Activated T-helper 17 cell treated with anti-CD3 and anti-CD28 coated beads, Interleukin-2, amount 50 U/mL, for 72 hours (primary cell): ENCODE results near the gene SNAP29. TPM values are rescaled to one million over a fixed set of nuclear protein-coding genes. Genes with fewer than 3 reads are reported as not detected.
"Not testable (repeated sequence)": the region's sequence is repeated elsewhere in the genome, so short reads cannot be mapped to it uniquely, and the experiment has no call there.

Experiments used
- ATAC-seq: fragments of 150-1000 bp; cut with Tn5 transposase; replicated peaks from 2 replicates; pipeline ENCODE4 v1.10.0; 2021; ENCODE audit warnings: mild to moderate bottlenecking, moderate library complexity
- H3K27ac Mint-ChIP-seq: one replicate; pipeline ENCODE4 v1.8.0; 2022; ENCODE audit warnings: mixed read lengths
- H3K27me3 Mint-ChIP-seq: one replicate; pipeline ENCODE4 v1.8.0; 2022; ENCODE audit warnings: mixed read lengths
- H3K36me3 Mint-ChIP-seq: one replicate; pipeline ENCODE4 v1.8.0; 2022; ENCODE audit warnings: low read depth, mild to moderate bottlenecking, mixed read lengths
- H3K4me1 Mint-ChIP-seq: one replicate; pipeline ENCODE4 v1.8.0; 2022; ENCODE audit warnings: mixed read lengths
- H3K4me3 Mint-ChIP-seq: one replicate; pipeline ENCODE4 v1.8.0; 2022; ENCODE audit warnings: mild to moderate bottlenecking, mixed read lengths
- H3K9me3 Mint-ChIP-seq: one replicate; pipeline ENCODE4 v1.8.0; 2022; ENCODE audit warnings: mixed read lengths
- total RNA-seq, 2 donors: library from RNA; stranded (reverse); gene quantifications; one replicate each; pipeline ENCODE4 v1.2.3, GENCODE V29; 2022

Gene SNAP29
- 10 to 100 TPM; 22.4 to 29.5 TPM for total RNA-seq

DNA sequence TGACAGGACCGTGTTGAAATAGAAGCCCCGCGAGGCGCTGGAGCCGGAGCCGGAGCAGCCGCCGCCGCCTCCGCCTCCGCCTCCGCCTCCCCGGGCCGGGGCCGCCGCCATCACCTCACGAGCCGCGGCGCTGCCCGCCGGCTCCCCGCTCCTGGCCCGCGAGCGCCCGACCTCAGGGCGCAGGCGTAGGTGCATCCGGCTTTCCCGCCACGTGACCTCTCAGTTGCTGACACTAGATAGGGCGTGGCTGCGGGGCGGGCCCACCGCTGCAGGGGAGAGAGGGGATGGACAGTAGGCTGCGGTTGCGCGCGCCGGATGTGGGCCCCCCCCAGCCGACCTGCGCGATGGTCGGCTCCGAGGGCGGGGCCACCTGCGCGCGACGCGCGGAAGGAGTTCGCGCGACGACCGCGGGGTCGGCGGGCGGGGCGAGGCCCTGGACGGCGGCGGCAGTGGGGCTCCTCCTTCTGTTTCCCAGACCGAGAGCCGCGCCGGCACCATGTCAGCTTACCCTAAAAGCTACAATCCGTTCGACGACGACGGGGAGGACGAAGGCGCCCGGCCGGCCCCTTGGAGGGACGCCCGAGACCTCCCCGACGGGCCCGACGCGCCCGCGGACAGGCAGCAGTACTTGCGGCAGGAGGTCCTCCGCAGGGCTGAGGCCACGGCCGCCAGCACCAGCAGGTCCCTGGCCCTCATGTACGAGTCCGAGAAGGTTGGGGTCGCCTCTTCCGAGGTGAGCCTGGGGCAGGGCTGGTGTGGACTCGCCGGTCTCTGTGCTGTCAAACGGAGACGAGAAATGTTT lies at the start of gene SNAP29, which contains the start of gene PI4KA:
TSS of gene SNAP29 (plus strand) at position 393 of the 802 bp plus-strand sequence. CDS start at position 497, 104 bp downstream.
TSS of gene PI4KA (minus strand) at position 197 of the 802 bp plus-strand sequence. CDS start at position 111, 86 bp downstream.
- peak within 1 kb of the TSS; percentile 96 for H3K27ac Mint-ChIP-seq
- H3K27me3 Mint-ChIP-seq, result no peaks in the 10 kb centered on the region
- no peaks in the 10 kb centered on the region for H3K9me3 Mint-ChIP-seq
- ATAC-seq, result peak; percentile 97
- H3K4me1 Mint-ChIP-seq, result peaks cover 27% of the 10 kb centered on the region
- peaks cover 28% of the 10 kb centered on the region for H3K36me3 Mint-ChIP-seq
- peak within 1 kb of the TSS; percentile 97 for H3K4me3 Mint-ChIP-seq

DNA sequence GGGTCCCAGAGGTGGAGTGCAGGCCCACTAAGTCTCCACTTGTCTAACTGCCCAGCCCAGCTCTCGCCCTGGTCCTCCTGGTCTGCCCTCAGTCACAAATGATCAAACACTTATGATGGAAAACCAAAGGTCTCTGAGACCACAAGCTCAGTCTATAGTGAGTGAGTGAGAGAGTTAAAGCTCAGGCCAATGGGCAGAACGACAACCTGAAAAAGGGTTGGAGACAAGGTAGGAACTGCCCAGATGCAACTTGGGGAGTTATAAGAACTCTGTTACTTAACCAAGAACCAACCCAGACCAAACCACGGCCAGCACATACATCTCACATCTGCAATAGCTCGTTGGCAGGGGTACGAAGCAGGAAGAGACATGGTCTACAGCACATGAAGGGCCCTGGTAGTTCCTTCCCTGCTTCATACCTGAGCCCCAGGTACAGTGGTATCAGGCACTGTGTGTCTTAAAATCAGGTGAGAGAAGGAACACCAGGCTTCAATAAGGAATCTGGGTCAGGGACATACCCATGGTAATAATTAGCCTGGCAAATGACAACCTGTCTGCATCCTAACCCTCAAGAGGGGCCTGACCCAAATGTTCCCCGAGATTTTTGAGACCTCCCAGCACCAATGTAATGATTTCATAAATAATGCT lies 49.1 kb upstream of the SNAP29 start:
- peaks cover 100% of the 10 kb centered on the region for H3K36me3 Mint-ChIP-seq
- no peaks in the 10 kb centered on the region for H3K4me1 Mint-ChIP-seq
- no peaks in the 10 kb centered on the region for H3K27me3 Mint-ChIP-seq
- no peak overlapping the region for H3K4me3 Mint-ChIP-seq
- no peaks in the 10 kb centered on the region for H3K9me3 Mint-ChIP-seq
- no peak overlapping the region for H3K27ac Mint-ChIP-seq
- ATAC-seq, result no peak

DNA sequence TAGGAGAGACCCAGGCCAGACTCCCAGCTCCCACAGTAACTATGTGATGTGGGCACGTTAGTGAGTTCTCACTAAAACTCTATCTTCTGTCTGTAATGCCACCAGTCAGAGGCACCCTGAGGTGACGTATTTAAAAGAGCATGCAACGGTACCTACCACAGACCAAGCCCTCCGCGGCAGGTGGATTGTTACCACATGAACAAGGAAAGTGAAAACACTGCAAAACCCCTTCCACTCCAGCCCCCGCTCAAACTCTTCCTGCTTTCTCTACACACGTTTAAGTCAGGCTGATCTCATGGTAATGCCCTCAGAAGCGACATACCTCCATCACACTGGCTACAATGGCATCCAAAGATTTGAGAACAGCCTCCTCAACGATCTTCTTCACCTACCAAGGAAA lies 48.2 kb upstream of the SNAP29 start:
- H3K4me1 Mint-ChIP-seq, result no peaks in the 10 kb centered on the region
- no peak for ATAC-seq
- no peaks in the 10 kb centered on the region for H3K9me3 Mint-ChIP-seq
- H3K27ac Mint-ChIP-seq, result no peak overlapping the region
- no peaks in the 10 kb centered on the region for H3K27me3 Mint-ChIP-seq
- H3K36me3 Mint-ChIP-seq, result peaks cover 95% of the 10 kb centered on the region
- no peak overlapping the region for H3K4me3 Mint-ChIP-seq

DNA sequence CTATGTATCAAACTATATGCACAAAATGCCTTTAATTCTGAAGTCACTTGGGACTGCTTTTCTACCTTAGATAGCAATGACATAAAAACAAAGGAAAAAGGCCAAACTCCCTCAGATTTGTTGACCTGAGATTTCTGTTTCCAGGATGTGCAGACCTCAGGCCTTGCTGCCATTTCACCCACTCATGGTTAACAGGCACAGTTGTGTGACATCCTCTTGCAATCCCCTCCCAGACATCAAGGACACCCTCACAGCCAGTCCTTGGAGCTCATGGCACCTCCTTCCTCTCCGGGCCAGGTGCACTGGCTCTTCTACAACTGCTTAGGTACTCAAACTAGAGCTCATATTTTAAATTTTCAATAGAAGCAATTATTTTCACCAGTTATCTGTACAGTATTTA lies 47.6 kb upstream of the SNAP29 start:
- no peaks in the 10 kb centered on the region for H3K9me3 Mint-ChIP-seq
- peaks cover 95% of the 10 kb centered on the region for H3K36me3 Mint-ChIP-seq
- ATAC-seq, result no peak
- H3K4me1 Mint-ChIP-seq, result no peaks in the 10 kb centered on the region
- H3K4me3 Mint-ChIP-seq, result no peak overlapping the region
- no peaks in the 10 kb centered on the region for H3K27me3 Mint-ChIP-seq
- no peak overlapping the region for H3K27ac Mint-ChIP-seq

DNA sequence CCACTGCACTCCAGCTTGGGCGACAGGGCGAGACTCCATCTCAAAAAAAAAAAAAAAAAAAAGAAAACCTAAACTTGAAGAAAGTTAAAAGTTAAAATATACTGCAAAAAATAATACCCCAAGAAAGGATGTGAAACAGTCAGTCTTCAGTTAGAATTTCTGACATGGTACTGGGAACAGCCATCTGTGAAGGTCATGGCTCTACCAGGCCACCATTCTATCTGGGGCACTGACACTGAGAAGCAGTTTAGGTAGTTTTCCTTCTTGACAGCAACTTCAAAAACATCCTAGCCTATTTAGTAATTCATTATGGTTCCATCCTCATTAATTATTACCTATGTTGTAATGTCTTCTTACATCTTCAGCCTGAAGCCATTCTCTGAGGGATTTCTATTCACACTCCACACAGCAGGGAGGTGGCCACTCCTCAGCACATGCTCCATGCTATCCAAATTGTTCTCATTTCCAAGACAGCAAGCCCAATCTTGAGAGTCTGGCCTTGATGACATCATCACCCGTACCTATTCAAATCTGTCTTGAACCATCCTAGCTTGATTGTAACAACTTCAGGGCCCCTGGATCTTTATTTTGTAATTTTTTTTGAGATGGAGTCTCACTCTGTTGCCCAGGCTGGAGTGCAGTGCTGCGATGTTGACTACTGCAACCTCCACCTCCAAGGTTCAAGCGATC lies 46.7 kb upstream of the SNAP29 start:
- Mint-ChIP-seq H3K9me3 (no peaks in the 10 kb centered on the region), H3K4me1 (no peaks in the 10 kb centered on the region), H3K27ac (no peak overlapping the region), H3K27me3 (no peaks in the 10 kb centered on the region), H3K36me3 (peaks cover 95% of the 10 kb centered on the region), H3K4me3 (no peak overlapping the region)
- no peak for ATAC-seq

GRCh38 chr22:20813056-20813455 lies 45.8 kb upstream of the SNAP29 start:
- H3K27ac Mint-ChIP-seq, result no peak overlapping the region
- no peaks in the 10 kb centered on the region for H3K9me3 Mint-ChIP-seq
- H3K4me1 Mint-ChIP-seq, result no peaks in the 10 kb centered on the region
- H3K36me3 Mint-ChIP-seq, result peaks cover 95% of the 10 kb centered on the region
- no peak overlapping the region for H3K4me3 Mint-ChIP-seq
- no peaks in the 10 kb centered on the region for H3K27me3 Mint-ChIP-seq
- ATAC-seq, result no peak

DNA sequence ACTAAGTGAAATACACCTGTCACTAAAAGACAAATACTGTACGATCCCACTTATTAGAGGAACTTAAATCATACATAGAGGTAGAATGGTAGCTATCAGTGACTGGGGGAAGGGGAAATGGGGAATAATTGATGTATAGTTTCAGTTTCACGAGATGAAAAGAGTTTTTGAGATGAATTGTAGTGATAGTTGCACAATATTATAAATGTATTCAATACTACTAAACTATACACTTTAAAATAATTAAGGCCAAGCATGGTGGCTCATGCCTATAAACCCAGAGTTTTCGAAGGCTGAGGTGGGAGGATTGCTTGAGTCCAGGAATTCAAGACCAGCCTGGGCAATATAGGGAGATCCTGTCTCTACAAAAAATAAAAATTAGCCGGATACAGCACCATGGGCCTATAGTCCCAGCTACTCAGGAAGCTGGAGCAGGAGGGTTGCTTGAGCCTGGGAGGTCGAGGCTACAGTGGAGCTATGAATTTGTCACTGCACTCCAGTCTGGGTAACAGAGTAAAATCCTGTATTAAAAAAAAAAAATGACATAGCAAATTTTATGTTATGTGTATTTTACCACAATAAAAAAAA lies 44.5 kb upstream of the SNAP29 start:
- no peaks in the 10 kb centered on the region for H3K9me3 Mint-ChIP-seq
- no peak for ATAC-seq
- H3K4me3 Mint-ChIP-seq, result no peak overlapping the region
- H3K27me3 Mint-ChIP-seq, result no peaks in the 10 kb centered on the region
- H3K4me1 Mint-ChIP-seq, result no peaks in the 10 kb centered on the region
- peaks cover 95% of the 10 kb centered on the region for H3K36me3 Mint-ChIP-seq
- H3K27ac Mint-ChIP-seq, result peak overlapping the region; percentile 49

- Mint-ChIP-seq H3K36me3 (peaks cover 95% of the 10 kb centered on the region), H3K4me3 (no peak overlapping the region)
These were observed 43.2 kb upstream of the SNAP29 start for GRCh38 chr22:20815477-20816050.

DNA sequence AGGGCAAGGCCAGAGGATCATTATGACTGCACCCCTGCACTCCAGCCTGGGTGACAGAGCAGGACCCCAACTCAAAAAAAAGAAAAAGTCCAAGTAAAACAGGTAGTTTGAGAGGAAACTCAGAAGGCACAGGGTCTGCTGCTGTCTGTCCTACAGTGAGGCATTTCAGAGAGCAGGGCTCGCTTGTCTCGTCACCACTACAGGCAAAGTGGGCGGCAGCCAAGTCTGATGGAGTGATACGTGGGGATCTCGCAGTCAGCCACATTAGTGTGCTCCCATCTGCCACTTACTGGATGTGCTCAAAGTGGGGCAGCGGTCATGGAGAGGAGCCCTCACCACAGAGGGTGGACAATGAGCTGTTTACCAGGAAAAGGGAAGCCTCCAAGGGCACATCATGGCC lies 42.2 kb upstream of the SNAP29 start:
- H3K27ac Mint-ChIP-seq, result no peak overlapping the region
- no peaks in the 10 kb centered on the region for H3K27me3 Mint-ChIP-seq
- H3K4me3 Mint-ChIP-seq, result no peak overlapping the region
- H3K9me3 Mint-ChIP-seq, result no peaks in the 10 kb centered on the region
- no peaks in the 10 kb centered on the region for H3K4me1 Mint-ChIP-seq
- H3K36me3 Mint-ChIP-seq, result peaks cover 91% of the 10 kb centered on the region
- ATAC-seq, result no peak

More at GRCh38 chr22:20815477-20816050, 43.2 kb upstream of the SNAP29 start:
- H3K27ac Mint-ChIP-seq, result no peak overlapping the region
- no peak for ATAC-seq
- no peaks in the 10 kb centered on the region for H3K4me1 Mint-ChIP-seq
- no peaks in the 10 kb centered on the region for H3K9me3 Mint-ChIP-seq
- H3K27me3 Mint-ChIP-seq, result no peaks in the 10 kb centered on the region

DNA sequence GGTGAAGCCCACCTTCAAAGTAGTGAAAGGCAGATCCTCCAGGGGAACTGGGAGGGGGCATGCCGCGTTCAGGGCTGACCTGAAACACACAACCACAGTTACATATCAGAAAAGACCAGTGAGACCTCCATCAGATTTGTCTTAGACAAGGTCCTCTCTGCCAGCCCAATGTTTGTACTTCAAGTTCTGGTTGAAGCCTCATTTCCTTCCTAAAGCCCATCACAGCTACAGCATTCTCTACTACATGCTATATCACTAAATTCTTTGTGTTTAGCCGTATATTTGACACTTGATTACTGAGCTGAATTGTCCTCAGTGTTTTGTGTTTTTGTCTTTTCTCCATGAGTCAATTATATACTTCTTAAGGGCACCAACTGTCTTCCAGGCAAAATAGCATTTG lies 40.3 kb upstream of the SNAP29 start:
- Mint-ChIP-seq H3K4me3 (no peak overlapping the region), H3K27ac (no peak overlapping the region), H3K36me3 (peaks cover 81% of the 10 kb centered on the region), H3K27me3 (no peaks in the 10 kb centered on the region), H3K9me3 (no peaks in the 10 kb centered on the region), H3K4me1 (no peaks in the 10 kb centered on the region)
- no peak for ATAC-seq

GRCh38 chr22:20819471-20819870 lies 39.3 kb upstream of the SNAP29 start:
- Mint-ChIP-seq H3K27ac (no peak overlapping the region), H3K4me1 (no peaks in the 10 kb centered on the region), H3K4me3 (no peak overlapping the region), H3K9me3 (no peaks in the 10 kb centered on the region), H3K36me3 (peaks cover 81% of the 10 kb centered on the region), H3K27me3 (no peaks in the 10 kb centered on the region)
- ATAC-seq, result no peak

GRCh38 chr22:20821717-20822239 lies 37.0 kb upstream of the SNAP29 start:
- Mint-ChIP-seq H3K36me3 (peaks cover 80% of the 10 kb centered on the region), H3K27ac (peak overlapping the region; percentile 13)
- not testable (repeated sequence) for H3K4me1 Mint-ChIP-seq, H3K9me3 Mint-ChIP-seq, H3K27me3 Mint-ChIP-seq, H3K4me3 Mint-ChIP-seq, ATAC-seq

GRCh38 chr22:20822240-20822639 lies 36.6 kb upstream of the SNAP29 start:
- ATAC-seq, result no peak
- Mint-ChIP-seq H3K36me3 (peaks cover 80% of the 10 kb centered on the region), H3K27ac (peak overlapping the region; percentile 13), H3K4me1 (no peaks in the 10 kb centered on the region), H3K4me3 (no peak overlapping the region), H3K9me3 (no peaks in the 10 kb centered on the region), H3K27me3 (no peaks in the 10 kb centered on the region)

DNA sequence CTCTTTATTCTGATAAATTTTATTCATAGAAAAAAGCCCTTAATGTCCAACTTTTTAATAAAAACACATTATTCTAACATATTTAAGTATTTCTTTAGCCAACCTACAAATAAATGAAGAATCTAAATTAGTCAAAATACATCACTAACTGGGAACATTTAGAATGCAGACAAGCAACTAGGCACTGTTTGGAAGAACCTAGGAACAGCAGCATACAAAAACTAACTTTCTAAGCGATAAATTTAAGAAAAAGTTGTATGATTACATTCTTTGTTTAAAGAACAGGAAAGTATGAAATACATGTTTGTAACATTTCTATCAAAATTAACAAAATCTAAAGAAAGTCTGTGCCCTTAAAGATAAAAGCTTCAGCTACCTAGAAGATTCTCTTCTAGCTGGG lies 35.5 kb upstream of the SNAP29 start:
- H3K4me1 Mint-ChIP-seq, result no peaks in the 10 kb centered on the region

More for the DNA sequence above, 35.5 kb upstream of the SNAP29 start:
- Mint-ChIP-seq H3K27me3 (no peaks in the 10 kb centered on the region), H3K36me3 (peaks cover 80% of the 10 kb centered on the region), H3K4me3 (no peak overlapping the region), H3K9me3 (no peaks in the 10 kb centered on the region), H3K27ac (no peak overlapping the region)
- no peak for ATAC-seq
